IPS-15b (cell line): Measurements from ENCODE around the gene P4HA3.

Source experiments
- H3K27me3 ChIP-seq: one replicate; pipeline ENCODE4 v1.6.1; 2013; ENCODE audit warnings: low read length; ENCODE audit not compliant: control insufficient read depth, insufficient read depth
- H3K36me3 ChIP-seq: one replicate; pipeline ENCODE4 v1.6.1; 2013; ENCODE audit warnings: low read length; ENCODE audit not compliant: control insufficient read depth, insufficient read depth
- H3K4me1 ChIP-seq: one replicate; pipeline ENCODE4 v1.6.1; 2013; ENCODE audit warnings: mild to moderate bottlenecking, low read length; ENCODE audit not compliant: control insufficient read depth, insufficient read depth
- H3K4me3 ChIP-seq: one replicate; pipeline ENCODE4 v1.5.1; 2013; ENCODE audit warnings: low read depth, low read length
- H3K9ac ChIP-seq: one replicate; pipeline ENCODE4 v1.6.1; 2013; ENCODE audit warnings: low read depth, mild to moderate bottlenecking, low read length
- H3K9me3 ChIP-seq: one replicate; pipeline ENCODE4 v1.6.1; 2013; ENCODE audit warnings: mild to moderate bottlenecking, low read length; ENCODE audit not compliant: control insufficient read depth, insufficient read depth

P4HA3 gene

DNA sequence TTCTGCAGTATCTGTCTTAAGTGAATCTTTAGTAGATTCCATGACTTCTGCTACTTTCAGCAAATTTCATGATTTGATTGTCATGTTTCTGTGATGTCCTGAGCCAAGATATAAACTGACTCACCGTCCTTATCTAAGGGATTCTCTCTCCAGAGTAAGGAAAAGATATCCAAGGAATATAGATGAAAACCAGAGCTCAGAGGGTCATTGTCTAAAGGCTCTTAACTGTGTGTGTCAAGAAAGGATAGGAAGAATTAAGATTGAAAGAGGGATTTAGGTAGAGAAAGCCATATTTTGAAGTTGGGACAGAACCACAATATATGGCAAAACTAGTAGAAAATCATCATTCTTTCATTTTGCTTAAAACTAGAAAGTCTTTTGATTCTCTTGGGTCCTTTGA, 89.6 kb downstream of the P4HA3 start:
- Histone ChIP-seq H3K9ac (no peak overlapping the region), H3K36me3 (no peaks in the 10 kb centered on the region), H3K4me1 (no peaks in the 10 kb centered on the region), H3K4me3 (no peak overlapping the region), H3K27me3 (no peaks in the 10 kb centered on the region), H3K9me3 (no peaks in the 10 kb centered on the region)

DNA sequence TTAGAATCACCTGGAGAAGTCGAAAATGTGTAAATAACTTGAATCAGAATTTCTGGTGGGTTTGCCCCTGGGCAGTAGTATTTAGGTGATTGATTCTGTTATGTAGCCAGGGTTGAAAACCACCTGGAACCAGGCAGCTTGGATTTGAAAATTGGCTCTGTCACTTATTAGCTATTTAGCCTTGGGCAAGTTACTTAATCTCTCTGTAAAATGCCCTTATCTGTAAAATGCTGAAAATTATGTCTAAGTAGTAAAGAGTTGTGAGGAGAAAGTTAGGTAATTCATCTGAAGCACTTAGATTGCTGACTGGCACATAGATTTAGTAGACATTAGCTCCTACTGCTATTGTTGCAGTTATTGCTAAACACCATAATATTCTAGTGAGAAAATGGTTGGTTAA, 91.1 kb downstream of the P4HA3 start:
- no peak overlapping the region for H3K4me3 ChIP-seq
- H3K9me3 ChIP-seq = no peaks in the 10 kb centered on the region
- H3K9ac ChIP-seq = no peak overlapping the region
- H3K36me3 ChIP-seq = no peaks in the 10 kb centered on the region
- H3K27me3 ChIP-seq = no peaks in the 10 kb centered on the region
- H3K4me1 ChIP-seq = no peaks in the 10 kb centered on the region
